ENCODE results near the gene PCP4.
"Not testable (repeated sequence)": the region's sequence is repeated elsewhere in the genome, so short reads cannot be mapped to it uniquely, and the experiment has no call there.

PCP4 gene

GRCh38 chr21:39869141-39869818 is 2.0 kb downstream of the PCP4 start:
- DNase-seq, result no peak

DNA sequence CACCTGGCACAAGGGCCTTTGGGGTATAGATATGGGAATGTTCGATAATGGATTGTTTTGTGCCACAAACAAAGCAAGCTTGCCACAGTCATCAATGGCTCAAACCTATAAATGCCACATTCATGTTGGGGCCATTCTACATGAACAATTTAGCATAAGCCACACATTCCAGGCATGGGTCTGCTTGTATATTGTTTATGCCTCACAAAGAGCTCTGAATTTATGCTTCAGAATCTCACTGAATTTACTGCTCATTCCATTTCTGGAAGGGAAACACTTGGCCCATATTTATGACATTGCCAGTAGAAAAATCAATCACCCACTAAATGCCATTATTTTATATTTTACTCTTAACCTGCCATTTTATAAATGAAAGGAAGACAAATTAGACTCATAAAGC is 6.4 kb downstream of the PCP4 start:
- DNase-seq, result no peak

GRCh38 chr21:39874206-39874605 is 7.0 kb downstream of the PCP4 start:
- DNase-seq, result no peak

GRCh38 chr21:39874759-39875158 is 7.5 kb downstream of the PCP4 start:
- no peak for DNase-seq

GRCh38 chr21:39881661-39882060 is 14.4 kb downstream of the PCP4 start:
- no peak for DNase-seq

GRCh38 chr21:39882151-39882838 is 15.1 kb downstream of the PCP4 start:
- DNase-seq, result no peak

- DNase-seq, result no peak
Measured at GRCh38 chr21:39882839-39883195, 15.6 kb downstream of the PCP4 start.

DNA sequence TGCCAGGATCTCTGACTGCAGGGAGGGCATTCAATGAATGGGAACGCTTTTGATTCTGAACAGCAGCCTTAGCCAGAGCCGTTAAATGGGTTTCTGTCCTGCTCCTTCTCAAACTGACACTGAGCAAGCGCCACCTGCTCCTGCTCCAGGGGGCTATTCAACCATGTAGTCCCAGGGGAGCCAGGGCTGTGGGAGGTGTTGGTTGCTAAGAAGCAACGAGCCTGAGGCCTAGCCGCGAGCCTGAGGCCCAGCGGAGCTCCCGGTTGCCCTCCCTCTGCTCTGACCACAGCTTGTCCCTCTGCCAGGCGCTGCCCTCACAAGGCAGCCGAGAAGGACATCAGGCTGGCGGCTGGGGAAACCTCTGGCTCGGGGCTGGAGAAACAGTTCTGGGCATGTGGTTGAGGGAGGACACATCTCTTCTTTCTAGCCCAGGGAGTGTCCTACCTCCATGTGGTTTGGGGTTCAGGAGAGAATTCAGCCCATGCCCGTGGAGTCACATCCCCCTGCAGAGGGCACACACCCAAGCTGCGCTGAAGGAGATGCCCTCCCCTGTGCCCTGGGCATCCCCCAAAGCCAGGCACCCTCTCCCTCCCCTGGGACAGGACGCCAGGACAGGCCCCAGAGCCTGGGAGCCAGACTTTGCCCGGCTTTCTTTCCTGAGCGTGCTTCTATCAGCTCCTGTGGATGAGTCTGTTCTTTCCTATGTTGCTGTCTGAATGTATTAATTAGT is 18.0 kb downstream of the PCP4 start:
- DNase-seq, result no peak

GRCh38 chr21:39888848-39889247 is 21.6 kb downstream of the PCP4 start:
- no peak for DNase-seq

DNA sequence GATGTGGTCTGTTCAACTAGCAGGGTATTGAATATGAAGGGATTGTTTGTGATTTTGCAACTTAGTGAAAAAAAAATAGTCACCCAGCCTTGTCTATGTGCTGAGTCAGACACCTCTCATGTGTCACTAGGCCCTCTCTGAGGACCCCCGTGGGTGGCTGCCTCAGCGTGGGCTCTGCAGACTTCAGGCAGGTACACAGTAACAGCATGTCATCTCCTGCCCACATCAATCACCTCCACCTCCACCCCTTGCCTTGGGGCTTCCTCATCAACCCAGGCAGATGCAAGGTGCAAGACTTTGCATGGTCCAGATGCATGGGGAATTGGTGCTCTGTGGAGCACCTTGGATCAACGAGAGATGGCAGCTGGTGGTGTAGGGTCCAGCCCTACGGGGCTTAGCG is 23.9 kb downstream of the PCP4 start:
- no peak for DNase-seq

GRCh38 chr21:39891863-39892262 is 24.6 kb downstream of the PCP4 start:
- DNase-seq, result not testable (repeated sequence)

DNA sequence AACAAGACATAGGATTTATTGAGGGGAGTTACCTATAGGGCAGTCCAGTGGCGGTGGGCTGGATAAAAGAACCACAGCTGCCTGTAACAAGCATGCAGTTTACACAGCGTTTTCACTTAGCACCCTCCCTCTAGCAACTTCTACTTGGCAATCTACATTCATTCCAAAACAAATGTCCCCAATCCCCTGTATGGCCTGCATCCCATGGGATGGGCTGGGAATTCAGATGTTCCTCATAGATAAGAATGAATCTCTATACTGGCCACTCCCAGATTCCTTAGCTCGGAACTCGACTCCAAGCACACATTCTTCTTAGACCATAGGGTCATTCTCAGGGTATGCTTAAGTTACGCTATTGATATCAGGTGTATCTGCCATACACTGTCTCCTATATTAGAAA is 33.3 kb downstream of the PCP4 start:
- no peak for DNase-seq

DNA sequence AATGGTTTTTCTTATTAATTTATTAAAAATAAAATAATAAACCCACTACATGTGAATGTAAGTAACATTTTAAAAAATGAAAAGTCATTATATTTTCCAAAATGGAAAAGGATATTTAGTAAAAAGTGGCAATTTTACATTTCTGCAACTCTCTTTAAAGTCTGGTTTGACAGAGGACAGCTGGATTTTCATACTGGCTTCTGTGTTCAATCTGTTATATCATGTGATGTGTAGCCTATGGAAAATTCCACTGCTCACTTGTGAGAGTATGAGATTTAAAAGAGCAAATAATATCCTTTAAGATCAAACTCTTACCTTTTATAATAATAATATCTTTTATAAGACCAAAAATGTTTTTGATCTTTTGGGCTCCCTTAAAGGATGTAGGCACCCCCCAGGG is 33.7 kb downstream of the PCP4 start:
- no peak for DNase-seq

DNA sequence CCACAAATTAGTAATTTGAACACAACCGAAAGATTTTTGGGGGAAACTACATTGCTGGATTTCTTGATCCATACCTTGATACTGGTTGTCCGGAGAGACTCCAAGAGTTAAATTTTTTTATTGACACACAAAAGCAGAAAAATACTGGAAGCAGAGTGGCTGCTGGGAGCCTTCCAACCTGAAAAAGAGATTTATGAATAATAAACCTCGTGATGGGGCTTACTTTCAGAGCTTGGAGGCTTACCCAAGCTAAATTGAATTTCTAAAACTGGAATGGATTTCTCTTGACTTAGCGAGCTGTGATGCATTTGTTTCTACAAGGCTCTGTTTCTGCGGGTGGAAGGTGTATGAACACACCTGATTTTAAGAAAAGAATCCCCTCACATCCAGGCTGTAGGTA is 35.7 kb downstream of the PCP4 start:
- DNase-seq, result no peak

- DNase-seq, result no peak
Measured at GRCh38 chr21:39904457-39904856, 37.2 kb downstream of the PCP4 start.

GRCh38 chr21:39908265-39908923 is 41.2 kb downstream of the PCP4 start:
- no peak for DNase-seq

- DNase-seq, result no peak
Measured at GRCh38 chr21:39911286-39912199, 44.3 kb downstream of the PCP4 start.

DNA sequence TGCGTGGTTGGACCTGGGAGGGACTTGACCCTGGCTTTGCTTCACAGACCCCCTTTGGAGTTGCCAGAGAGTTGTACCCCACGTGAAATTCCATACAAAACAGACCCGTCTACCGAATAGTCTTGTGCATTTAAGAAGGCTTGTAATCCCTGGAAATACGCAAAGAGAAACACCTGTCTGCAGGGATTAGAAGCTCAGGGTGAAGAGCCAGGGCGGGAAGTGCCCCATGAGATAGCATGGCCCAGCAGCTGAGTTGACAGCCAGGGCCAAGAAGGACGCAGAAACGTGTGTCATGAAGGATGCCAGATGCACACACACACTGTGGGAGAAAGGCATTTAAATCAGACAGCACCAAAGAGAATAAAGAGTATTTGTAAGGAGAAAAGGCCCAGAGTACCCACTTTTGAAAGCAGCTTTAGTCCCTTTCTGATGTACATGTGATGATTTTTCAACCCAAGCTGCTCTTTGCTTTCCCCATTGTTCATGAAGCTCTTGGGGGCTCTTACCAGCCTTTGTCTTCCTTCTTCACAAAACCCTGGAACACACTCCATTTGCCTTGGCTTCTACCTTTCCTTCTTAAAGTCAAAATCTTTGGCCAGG is 46.6 kb downstream of the PCP4 start:
- no peak for DNase-seq

- DNase-seq, result no peak
Measured at GRCh38 chr21:39915881-39916280, 48.6 kb downstream of the PCP4 start.

GRCh38 chr21:39918558-39918957 is 51.3 kb downstream of the PCP4 start:
- DNase-seq, result no peak

DNA sequence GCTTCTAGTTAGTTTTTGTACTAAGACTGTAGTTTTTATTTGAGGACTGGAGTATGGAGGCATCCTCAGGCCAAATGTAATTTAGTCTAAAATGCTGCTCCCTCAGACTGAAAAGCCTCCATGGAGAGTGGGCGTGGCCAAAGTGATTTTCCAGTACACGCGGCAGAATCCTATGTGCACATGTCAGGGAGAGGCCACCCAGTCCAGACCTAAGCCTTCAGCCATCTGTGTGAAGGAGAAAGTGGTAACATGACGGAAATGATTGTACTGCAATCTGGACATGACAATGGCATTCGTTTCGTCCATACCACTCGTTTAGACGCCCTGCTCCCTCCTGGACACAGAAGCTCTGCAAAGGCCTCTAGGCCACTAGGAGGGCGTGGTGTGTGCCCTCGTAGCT is 56.2 kb downstream of the PCP4 start:
- DNase-seq, result no peak
